Astrocyte (in vitro differentiated cells and primary cell): ENCODE data around the gene ZMAT2.

Source experiments
- CTCF ChIP-seq: IDR thresholded peaks from 2 replicates; pipeline ENCODE4 v1.5.1; 2011; ENCODE audit warnings: low read depth, mild to moderate bottlenecking, inconsistent platforms, low read length, moderate library complexity; ENCODE audit not compliant: insufficient read depth
- EZH2 ChIP-seq: IDR thresholded peaks from 2 replicates; pipeline ENCODE4 v1.6.1; 2012; ENCODE audit warnings: mild to moderate bottlenecking, low read length, inconsistent platforms; ENCODE audit not compliant: insufficient read depth

GRCh38 chr5:140696891-140697492, 3.3 kb upstream of the ZMAT2 start:
- no peak for TF ChIP-seq CTCF
- TF ChIP-seq EZH2 = no peak
